Regular cardiac myocyte (primary cell): ENCODE results near the gene ADH6. TPM values are rescaled to one million over a fixed set of nuclear protein-coding genes. Genes with fewer than 3 reads are reported as not detected.

Source experiments
- total RNA-seq: library from RNA; depleted of rRNA; stranded (reverse); fragments of >200 nt; gene quantifications from 2 replicates; pipeline ENCODE4 v1.2.3, GENCODE V29; 2014

ADH6 gene
- total RNA-seq: under 0.01 TPM in 1 of 2 replicates, not detected in the other

DNA sequence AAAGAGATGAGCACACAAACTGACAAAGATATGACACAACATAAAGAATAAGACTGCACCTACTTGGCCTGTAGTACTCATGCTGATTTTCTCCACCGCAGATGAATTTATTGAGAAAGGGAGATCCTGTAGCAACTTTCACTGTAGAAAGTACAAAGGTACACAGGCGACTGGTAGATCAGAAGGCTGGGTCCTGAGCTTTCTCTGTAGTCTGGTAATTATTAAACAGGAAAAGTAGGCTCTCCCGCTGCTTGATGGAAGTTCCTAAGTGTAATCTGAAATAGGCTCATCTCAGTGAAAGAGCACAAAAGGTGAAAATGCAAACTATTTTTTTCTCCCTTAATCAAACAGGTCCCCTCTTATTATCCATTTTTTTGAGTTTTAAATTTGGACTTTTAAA is at the start of gene ADH6:
ADH6 (minus strand) TSS at position 175 of the 400 bp plus-strand sequence; CDS start at position 81, 94 bp downstream.

Other genes starting within 250 kb of the ADH6 start
- gene METAP1, start 223.5 kb downstream of the ADH6 start, total RNA-seq: 27.1 and 43.9 TPM in 2 replicates
- gene ADH5, start 130.5 kb downstream of the ADH6 start, total RNA-seq: 170 and 191 TPM in 2 replicates
- 0.28 TPM in 1 of 2 replicates, not detected in the other for gene ADH4, start 74.9 kb downstream of the ADH6 start, total RNA-seq
- gene ADH1A, start 71.7 kb upstream of the ADH6 start, total RNA-seq: not detected in 2 replicates
- gene ADH1B, start 102.2 kb upstream of the ADH6 start, total RNA-seq: 0.38 and 0.85 TPM in 2 replicates
- gene ADH1C, start 133.5 kb upstream of the ADH6 start, total RNA-seq: under 0.01 TPM in 1 of 2 replicates, not detected in the other
- not detected in 2 replicates for gene ADH7, start 216.1 kb upstream of the ADH6 start, total RNA-seq